ENCODE data around the gene BCL6.

GRCh38 chr3:187702507-187703033 is 42.7 kb downstream of the BCL6 start, which contains the start of gene RTP2:
- TF ChIP-seq, protein P1, sequence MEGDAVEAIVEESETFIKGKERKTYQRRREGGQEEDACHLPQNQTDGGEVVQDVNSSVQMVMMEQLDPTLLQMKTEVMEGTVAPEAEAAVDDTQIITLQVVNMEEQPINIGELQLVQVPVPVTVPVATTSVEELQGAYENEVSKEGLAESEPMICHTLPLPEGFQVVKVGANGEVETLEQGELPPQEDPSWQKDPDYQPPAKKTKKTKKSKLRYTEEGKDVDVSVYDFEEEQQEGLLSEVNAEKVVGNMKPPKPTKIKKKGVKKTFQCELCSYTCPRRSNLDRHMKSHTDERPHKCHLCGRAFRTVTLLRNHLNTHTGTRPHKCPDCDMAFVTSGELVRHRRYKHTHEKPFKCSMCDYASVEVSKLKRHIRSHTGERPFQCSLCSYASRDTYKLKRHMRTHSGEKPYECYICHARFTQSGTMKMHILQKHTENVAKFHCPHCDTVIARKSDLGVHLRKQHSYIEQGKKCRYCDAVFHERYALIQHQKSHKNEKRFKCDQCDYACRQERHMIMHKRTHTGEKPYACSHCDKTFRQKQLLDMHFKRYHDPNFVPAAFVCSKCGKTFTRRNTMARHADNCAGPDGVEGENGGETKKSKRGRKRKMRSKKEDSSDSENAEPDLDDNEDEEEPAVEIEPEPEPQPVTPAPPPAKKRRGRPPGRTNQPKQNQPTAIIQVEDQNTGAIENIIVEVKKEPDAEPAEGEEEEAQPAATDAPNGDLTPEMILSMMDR (conservative IDR thresholded peaks at IDR 0.05; ENCODE audit: low read length), result no peak
- TF ChIP-seq EZH2phosphoT487 (IDR thresholded peaks at IDR 0.05; ENCODE audit: borderline replicate concordance, low read depth, low read length), result no peak

All from OCI-LY7 (cell line).